ENCODE results near the gene TRABD2A. TPM values are rescaled to one million over a fixed set of nuclear protein-coding genes. Genes with fewer than 3 reads are reported as not detected.
"Not testable (repeated sequence)": the region's sequence is repeated elsewhere in the genome, so short reads cannot be mapped to it uniquely, and the experiment has no call there.

TRABD2A gene
- total RNA-seq, 1 donor from 2014 or later = 1.4 TPM

GRCh38 chr2:84880395-84880644, 564 bp downstream of the TRABD2A start:
- DNase-seq (ENCODE audit: low read depth) = no peak

DNA sequence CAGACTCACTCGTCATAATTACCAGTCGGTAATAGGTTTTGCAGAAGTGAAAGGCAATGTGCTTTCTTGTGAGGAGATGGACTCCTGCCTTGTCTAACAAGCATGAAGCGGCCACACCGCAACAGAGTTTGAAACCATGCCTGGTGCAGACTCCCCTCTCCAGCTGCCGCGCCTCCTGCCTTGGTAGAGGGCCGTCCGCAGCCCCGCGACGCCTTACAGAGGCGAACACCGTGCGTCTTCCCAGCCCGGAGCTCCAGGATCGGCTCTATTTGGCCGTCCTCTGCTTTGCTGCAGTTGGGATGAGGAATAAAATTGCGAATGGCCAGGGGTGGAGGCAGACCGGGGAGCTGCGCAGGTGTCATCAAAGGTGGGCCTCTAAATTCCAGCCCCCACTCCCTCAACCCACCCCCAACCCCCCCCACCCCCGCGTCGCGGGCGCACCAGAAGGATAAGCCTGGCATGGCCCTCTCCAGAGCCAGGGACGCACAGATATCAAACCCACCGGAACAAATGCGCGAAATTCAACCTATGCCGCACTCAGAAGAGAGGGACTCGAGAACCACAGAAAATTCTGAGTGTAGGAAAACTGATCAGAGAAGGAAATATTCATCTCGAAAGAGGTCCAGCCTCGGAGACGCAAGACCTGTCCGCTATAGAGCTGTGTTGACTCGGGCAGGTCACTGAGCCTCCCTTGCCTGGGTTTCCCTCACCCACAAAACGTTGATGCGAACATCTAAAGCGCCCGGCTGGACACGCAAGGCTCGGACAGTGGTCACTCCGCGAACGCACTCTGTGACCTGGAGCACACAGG, 1.1 kb downstream of the TRABD2A start:
- DNase-seq (ENCODE audit: low read depth) = no peak

- no peak for DNase-seq (ENCODE audit: low read depth)
These were observed 1.8 kb downstream of the TRABD2A start for GRCh38 chr2:84878896-84879583.

DNA sequence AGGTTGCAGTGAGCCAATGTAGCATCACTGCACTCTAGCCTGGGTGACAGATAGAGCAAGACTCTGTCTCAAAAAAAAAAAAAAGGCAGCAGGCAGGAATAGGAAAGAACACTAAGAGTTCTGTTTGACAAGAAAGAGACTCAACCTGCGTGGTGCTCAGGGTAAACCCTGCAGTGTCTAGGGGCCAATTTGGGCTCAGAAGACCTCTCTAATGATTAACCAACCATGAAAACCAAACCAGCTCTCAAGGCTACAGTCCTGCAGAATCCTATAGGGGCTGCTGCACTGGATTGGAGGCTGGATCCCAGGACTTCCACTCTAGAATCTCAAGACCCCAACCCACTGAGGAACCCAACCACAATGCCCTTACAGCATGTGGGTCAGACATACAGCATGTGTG, 2.4 kb downstream of the TRABD2A start:
- no peak for DNase-seq (ENCODE audit: low read depth)

- DNase-seq (ENCODE audit: low read depth) = no peak
These were observed 4.5 kb downstream of the TRABD2A start for GRCh38 chr2:84876369-84876768.

GRCh38 chr2:84875619-84876018, 5.3 kb downstream of the TRABD2A start:
- DNase-seq (ENCODE audit: low read depth) = not testable (repeated sequence)

- DNase-seq (ENCODE audit: low read depth) = no peak
These were observed 5.7 kb downstream of the TRABD2A start for GRCh38 chr2:84875213-84875560.

DNA sequence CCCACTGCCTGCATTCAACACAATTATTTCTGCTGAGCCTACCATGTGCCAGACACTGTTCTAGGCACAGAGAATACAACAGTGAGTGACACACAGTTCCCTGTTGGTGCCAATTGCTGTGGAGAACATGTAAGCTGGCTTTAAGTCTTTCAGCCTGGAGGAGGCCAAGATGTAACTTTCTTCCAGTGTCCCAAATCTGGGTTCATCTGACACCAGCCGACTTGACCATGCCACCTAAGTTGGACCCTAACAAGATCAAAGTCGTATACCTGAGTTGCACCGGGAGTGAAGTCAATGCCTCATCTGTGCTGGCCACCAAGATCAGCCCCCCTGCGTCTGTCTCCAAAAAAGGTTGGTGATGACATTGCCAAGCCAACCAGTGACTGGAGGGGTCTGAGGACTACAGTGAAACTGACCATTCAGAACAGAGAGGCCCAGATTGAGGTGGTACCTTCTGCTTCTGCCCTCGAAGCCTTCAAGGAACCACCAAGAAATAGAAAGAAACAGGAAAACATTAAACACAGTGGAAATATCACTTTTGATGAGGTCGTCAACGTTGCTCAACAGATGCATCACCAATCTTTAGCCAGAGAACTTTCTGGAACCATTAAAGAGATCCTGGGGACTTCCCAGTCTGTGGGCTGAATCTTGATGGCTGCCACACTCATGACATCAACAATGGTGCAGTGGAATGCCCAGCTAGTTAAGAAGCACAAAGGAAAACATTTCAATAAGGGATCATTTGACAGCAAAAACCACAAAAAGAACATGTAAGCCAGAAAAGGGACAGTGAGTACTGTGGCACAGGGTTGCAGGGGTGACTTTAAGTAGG, 6.3 kb downstream of the TRABD2A start:
- DNase-seq (ENCODE audit: low read depth) = no peak

GRCh38 chr2:84873350-84873749, 7.5 kb downstream of the TRABD2A start:
- DNase-seq (ENCODE audit: low read depth) = no peak

DNA sequence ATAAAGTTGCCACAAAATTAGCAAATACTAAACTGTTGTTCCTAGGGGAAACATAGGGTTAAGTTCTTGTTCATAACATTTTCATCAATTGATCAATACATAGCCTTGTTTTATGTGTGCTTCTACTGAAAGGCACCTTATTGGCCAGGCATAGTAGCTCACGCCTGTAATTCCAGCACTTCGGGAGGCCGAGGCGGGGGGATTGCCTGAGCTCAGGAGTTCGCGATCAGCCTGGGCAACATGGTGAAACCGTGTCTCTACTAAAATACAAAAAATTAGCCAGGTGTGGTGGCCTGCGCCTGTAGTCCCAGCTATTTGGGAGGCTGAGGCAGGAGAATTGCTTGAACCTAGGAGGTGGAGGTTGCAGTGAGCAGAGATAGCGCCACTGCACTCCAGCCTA, 8.2 kb downstream of the TRABD2A start:
- DNase-seq (ENCODE audit: low read depth) = not testable (repeated sequence)

DNA sequence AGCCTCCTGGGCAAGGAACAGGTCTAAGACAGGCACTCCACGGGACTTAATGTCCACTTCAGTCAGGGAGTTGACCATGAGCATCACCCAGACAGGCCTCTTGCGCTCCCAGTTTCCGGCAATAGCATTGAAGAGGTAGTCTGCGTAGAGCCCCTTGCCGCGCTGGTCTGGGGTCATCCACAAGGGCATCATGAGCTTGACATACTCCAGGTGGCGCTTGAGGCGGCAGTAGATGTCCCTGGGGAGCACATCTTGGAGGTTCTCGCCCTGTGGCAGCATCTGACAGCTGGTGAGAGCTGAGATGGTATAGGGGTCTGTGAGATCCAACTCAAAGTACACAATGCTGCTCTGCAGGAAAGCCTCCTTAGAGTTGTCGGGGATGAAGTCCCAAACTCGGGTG, 10.6 kb downstream of the TRABD2A start:
- DNase-seq (ENCODE audit: low read depth) = no peak

DNA sequence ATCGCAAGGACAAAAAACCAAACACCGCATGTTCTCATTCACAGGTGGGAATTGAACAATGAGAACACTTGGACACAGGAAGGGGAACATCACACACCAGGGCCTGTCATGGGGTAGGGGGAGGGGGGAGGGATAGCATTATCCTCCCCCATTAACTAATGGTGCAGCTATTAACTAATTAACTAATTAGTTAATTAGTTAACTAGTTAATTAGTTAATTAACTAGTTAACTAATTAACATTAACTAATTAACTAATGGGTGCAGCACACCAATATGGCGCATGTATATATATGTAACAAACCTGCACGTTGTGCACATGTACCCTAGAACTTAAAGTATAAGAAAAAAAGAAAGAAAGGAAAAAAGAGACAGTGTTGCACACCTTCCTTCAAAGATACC, 12.6 kb downstream of the TRABD2A start:
- DNase-seq (ENCODE audit: low read depth) = not testable (repeated sequence)

- DNase-seq (ENCODE audit: low read depth) = no peak
These were observed 14.8 kb downstream of the TRABD2A start for GRCh38 chr2:84866122-84866521.

DNA sequence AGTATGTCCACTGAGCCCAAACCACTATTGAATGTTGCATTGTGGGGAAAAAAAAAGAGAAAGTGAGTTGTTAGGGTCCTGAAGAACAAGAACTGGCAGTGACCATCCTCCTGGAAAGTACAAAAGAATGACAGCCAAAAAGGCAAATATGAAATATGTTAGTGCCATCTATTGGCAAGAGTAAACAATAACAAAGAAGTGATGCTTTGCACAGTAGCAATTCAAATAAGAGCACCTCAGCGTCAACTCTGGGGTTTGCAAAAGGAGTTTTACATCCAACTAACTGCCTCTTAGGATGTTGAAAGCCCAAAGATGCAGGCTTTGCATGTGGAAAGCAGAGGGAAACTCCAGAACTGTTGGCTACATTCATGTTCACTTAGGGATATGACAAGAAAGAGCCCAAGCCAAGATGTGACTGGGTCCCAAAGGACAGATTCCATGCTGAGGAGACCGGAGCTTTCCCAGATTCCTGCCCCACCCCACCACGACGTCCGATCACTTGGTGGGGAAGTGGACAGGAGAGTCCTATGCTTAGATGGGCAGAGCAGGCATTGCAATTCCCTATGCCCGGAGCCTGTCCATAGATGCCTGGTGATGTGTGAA, 15.6 kb downstream of the TRABD2A start:
- peak; percentile 43 for DNase-seq (ENCODE audit: low read depth)

- no peak for DNase-seq (ENCODE audit: low read depth)
These were observed 18.9 kb downstream of the TRABD2A start for GRCh38 chr2:84862006-84862405.

DNA sequence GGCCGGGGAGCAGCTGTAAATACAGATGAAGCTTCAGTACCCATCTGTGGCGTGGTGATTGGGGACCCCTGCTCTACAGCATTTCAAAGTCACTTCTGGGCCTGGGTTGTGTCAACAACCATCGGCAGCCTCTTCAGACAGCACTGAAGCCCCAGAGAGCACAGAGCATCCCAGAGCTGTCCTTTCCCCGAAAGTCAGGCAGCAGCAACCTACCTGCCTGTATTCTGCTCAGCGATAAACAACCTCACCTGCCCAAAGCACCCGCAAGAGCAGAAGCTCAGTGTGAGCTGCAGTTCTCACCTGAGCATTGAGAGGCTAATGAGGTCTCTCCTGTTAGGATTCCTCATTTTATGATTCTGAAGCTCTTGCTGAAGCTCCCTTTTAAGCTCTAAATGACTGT, 19.3 kb downstream of the TRABD2A start:
- no peak for DNase-seq (ENCODE audit: low read depth)

- DNase-seq (ENCODE audit: low read depth) = no peak
These were observed 21.9 kb downstream of the TRABD2A start for GRCh38 chr2:84858937-84859336.

GRCh38 chr2:84858123-84858522, 22.8 kb downstream of the TRABD2A start:
- no peak for DNase-seq (ENCODE audit: low read depth)

GRCh38 chr2:84857566-84857965, 23.3 kb downstream of the TRABD2A start:
- no peak for DNase-seq (ENCODE audit: low read depth)

DNA sequence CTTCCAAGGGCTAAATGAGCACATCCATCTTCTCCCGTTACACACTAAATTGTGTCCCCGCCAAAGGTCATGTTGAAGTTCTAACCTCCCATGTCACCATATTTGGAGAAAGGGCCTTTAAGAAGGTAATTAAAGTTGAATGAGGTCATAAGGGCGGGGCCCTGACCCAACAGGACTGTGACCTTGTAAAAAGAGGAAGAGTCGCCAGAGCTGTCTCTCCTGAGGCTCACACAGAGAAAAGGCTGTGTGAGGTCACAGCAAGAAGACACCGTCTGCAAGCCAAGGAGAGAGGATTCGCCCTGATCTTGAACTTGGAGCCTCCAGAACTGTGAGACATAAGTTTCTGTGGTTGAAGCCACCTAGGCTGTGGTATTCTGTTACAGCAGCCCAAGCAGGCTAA, 24.1 kb downstream of the TRABD2A start:
- no peak for DNase-seq (ENCODE audit: low read depth)

DNA sequence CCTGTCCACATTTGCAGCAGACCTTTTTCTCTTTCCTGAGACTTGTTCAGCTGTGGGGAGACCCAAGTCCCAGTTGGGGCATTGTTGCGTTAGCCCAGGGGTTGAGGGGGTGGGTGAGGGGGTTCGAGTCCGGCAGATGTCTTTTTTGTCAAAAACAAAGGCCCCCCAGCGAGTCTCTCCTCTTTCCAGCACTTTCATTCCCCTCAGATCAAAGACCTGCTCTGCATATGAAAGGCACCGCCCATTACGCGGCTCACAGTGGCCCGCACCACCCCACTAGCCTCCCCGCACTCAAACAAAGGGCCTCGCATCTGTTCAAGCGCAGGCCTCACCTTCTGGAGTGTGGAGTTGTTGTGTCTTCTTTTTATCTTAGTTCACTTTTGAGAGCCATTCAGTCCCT, 25.2 kb downstream of the TRABD2A start:
- DNase-seq (ENCODE audit: low read depth) = no peak

DNA sequence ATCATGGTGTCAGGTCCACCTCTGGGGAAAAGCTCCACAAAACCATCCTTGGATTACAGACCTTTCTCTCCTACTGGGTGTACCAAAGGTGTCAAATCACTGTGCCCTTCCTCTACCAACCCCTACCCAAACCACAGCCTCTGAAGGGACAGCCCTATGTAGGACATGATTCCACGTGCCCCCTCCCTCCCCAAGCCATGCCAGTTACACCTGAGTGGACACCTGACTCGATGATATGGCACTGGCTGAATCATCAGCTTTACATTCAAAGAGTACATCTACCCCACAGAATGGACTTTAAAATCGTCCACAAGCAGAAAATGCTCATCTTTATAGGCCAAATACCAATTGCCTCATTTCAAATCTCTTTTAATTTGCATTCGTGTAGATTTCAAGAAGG, 26.0 kb downstream of the TRABD2A start:
- no peak for DNase-seq (ENCODE audit: low read depth)
